Amygdala (tissue), 56 donors: Measurements from ENCODE around the gene ZCRB1.
"Not testable (repeated sequence)": the region's sequence is repeated elsewhere in the genome, so short reads cannot be mapped to it uniquely, and the experiment has no call there.

ENCODE experiments used
- DNase-seq, 56 donors: peaks; one replicate each; lab custom pipeline; 2025; lab: John Stamatoyannopoulos, UW

ZCRB1 gene

GRCh38 chr12:42332301-42333285, 6.7 kb upstream of the ZCRB1 start:
- peak in 3 of 56 donors; percentile 10 to 70 (median 68) for DNase-seq

GRCh38 chr12:42330097-42330496, 4.2 kb upstream of the ZCRB1 start:
- not testable (repeated sequence) for DNase-seq

GRCh38 chr12:42327227-42327590, 1.3 kb upstream of the ZCRB1 start:
- DNase-seq = no peak

- peak in 5 of 56 donors; percentile 2 to 15 (median 7) for DNase-seq
Measured at GRCh38 chr12:42326541-42327226, 790 bp upstream of the ZCRB1 start.

DNA sequence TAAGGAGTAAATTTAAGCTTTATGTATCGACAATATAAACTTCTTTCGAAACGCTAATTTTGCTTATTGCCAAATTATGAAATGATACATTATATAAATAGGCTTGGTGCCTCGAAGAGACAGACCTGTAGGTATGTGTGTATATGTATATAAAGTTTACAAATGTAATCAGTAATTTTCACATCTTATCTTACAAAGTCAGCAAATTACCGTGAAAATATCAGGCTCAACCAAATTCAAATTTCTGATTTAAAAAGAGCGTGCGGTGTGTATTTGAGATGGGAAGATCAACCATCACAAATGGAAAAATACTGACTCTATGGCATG, 605 bp downstream of the ZCRB1 start:
- DNase-seq = no peak

DNA sequence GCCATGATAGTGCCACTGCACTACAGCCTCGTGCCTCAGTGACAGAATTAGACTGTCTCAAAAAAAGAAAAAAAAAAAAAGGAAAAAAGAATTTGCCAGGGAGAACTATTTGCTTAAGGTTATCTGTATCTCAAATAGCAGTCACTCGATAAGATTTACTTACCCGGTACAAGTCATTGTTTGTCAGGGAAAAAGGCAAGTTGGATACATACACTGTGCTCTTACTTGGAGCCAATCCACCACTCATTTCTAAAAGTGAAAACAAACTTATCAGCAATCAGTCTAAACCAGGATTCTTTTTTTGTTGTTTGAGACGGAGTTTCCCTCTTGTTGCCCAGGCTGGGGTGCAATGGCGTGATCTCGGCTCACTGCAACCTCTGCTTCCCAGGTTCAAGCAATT, 2.0 kb downstream of the ZCRB1 start:
- no peak for DNase-seq

GRCh38 chr12:42322567-42322966, 3.3 kb downstream of the ZCRB1 start:
- DNase-seq = no peak

DNA sequence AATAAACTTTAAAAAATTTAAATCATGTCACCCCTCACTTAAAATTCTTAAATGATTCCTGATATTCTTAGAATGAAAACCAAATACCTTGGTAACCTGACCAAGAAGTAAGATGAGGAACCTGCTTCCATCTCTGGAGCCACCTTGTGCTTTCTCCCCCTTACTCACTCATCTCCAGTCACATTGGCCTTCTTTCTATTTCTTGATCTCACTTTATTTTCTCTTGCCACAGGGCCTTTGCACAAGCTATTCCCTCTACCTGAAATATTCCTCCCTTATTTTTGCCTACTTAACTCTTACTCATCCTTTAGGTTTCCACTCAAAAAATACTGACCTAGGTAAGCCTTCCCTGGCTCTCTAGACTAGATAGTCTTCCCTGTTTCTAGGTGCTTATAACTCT, 5.1 kb downstream of the ZCRB1 start:
- no peak for DNase-seq

DNA sequence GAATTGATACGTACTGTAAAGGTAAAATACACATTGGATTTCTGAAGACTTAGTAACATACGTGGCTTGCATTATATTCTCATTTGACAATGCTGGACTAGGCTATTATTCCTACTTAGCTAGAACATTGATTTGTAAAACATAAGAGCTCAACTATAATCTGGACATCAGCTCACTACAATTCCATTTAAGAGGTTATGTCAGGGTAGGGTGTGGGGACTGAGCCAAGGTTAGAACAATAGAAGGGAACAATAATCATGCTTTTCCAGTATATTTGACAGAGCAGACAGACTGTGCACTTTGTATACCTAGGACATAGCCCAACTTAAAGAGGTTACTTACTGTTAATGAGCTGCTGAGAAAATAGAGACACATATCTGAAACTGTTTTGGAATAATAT, 10.8 kb downstream of the ZCRB1 start:
- no peak for DNase-seq

GRCh38 chr12:42309996-42310395, 15.9 kb downstream of the ZCRB1 start:
- DNase-seq = no peak

- no peak for DNase-seq
Measured at GRCh38 chr12:42308390-42308789, 17.5 kb downstream of the ZCRB1 start.

GRCh38 chr12:42306297-42306696, 19.6 kb downstream of the ZCRB1 start:
- no peak for DNase-seq

GRCh38 chr12:42299392-42300308, 26.2 kb downstream of the ZCRB1 start:
- peak in 5 of 56 donors; percentile 10 to 24 (median 15) for DNase-seq

- DNase-seq = no peak
Measured at GRCh38 chr12:42298887-42299286, 27.0 kb downstream of the ZCRB1 start.

GRCh38 chr12:42296503-42297109, 29.3 kb downstream of the ZCRB1 start:
- DNase-seq = no peak

DNA sequence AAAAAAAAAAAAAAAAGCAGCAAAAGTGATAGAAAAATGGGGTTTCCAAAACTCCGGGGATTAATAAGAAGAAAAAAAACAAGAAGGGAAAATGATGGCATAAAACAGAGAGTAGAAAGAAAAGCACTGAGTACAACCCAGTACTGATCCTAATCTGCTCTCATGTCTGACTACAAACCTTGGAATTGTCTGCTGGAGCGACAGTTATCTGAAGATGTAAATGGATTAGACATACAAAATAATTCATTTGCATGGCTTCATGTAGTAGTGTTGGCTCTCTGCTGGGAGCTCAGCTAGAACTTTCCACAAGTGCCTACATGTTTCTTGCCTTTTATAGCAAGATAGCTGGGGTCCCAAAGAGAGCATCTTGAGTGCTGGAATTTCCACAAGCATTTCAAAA, 34.2 kb downstream of the ZCRB1 start:
- no peak for DNase-seq

- no peak for DNase-seq
Measured at GRCh38 chr12:42288544-42288943, 37.4 kb downstream of the ZCRB1 start.

DNA sequence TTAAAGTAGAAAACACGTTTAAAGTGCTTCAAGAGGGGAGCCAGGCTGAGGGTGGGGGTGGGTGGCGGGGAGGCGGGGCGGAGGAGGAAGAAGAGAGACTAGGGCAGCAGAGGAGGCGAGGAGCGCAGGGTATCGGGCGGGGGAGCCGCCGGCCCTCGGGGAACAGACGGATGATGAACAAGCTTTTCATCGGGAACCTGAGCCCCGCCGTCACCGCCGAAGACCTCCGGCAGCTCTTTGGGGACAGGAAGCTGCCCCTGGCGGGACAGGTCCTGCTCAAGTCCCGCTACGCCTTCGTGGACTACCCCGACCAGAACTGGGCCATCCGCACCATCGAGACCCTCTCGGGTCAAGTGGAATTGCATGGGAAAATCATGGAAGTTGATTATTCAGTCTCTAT, 39.2 kb downstream of the ZCRB1 start:
- no peak for DNase-seq

- no peak for DNase-seq
Measured at GRCh38 chr12:42285431-42285830, 40.5 kb downstream of the ZCRB1 start.

- no peak for DNase-seq
Measured at GRCh38 chr12:42284876-42285275, 41.0 kb downstream of the ZCRB1 start.
